SH-SY5Y (cell line): Measurements from ENCODE around the gene KIF5C.

Experiments used
- GATA2 ChIP-seq: IDR thresholded peaks from 2 replicates; pipeline ENCODE4 v1.6.1; 2011; ENCODE audit warnings: mild to moderate bottlenecking, low read depth, low read length
- GATA3 ChIP-seq: IDR thresholded peaks from 2 replicates; pipeline ENCODE4 v1.6.1; 2011; ENCODE audit warnings: low read depth, mild to moderate bottlenecking, low read length, moderate library complexity

DNA sequence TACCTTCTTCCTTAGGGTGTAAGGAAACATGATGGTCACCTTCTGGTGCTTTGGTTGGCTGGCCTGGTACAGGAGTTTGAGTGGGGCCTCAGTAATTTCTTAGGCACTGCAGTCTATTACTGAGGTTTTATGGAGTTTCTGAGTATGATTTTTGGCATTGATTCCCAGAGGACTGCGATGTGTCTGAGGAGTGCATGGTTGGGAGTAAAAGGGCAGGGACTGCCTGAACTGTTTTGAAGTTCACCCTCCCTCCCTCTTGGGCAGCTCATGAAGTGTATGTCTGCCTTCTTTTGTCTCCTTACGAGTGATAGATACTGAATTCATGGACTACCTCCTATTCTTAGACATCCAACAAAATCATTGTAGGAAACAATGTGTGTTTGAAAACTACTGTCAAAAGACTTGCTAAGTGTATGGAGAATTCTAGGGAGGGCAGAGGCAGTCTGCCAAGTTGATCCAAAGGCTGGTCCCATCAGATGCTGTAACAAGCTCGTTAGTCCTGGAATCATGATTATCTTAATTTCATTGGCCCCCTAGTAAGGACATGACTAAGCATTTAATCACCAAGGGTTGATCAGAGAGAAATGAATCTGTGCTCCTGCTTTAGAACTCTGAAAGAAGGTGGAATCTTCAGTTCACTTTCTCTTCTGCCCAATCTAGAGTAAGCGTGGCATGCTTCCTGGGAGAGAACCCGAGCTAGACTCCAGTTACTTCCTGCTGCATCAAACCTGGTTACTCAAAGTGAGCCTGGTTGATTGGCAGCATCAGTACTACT is 190.0 kb downstream of the KIF5C start:
- TF ChIP-seq GATA3 (no peak), GATA2 (no peak)
